ENCODE measurements around the gene MRPL2. TPM values are rescaled to one million over a fixed set of nuclear protein-coding genes. Genes with fewer than 3 reads are reported as not detected.

Gene MRPL2
- total RNA-seq, 2 experiments from 2014 or later, result 87.7 to 95.1 TPM

GRCh38 chr6:43040542-43041257, 18.5 kb downstream of the MRPL2 start:
- DNase-seq, result no peak
- no peak overlapping the region for H3K27ac Mint-ChIP-seq
- no peaks in the 10 kb centered on the region for H3K27me3 Mint-ChIP-seq (ENCODE audit: low read depth)
- no peak overlapping the region for H3K4me3 Mint-ChIP-seq
- CTCF ChIA-PET, result no interaction called here
- H3K36me3 Mint-ChIP-seq (ENCODE audit: low read depth), result peaks cover 35% of the 10 kb centered on the region
- intact Hi-C loops (cut with micrococcal nuclease), result no loop called here
- no peaks in the 10 kb centered on the region for H3K4me1 Mint-ChIP-seq (ENCODE audit: low read depth)
- no peaks in the 10 kb centered on the region for H3K9me3 Mint-ChIP-seq

- CTCF ChIA-PET, result no interaction called here
- no peaks in the 10 kb centered on the region for H3K9me3 Mint-ChIP-seq
- no peaks in the 10 kb centered on the region for H3K4me1 Mint-ChIP-seq (ENCODE audit: low read depth)
- H3K27ac Mint-ChIP-seq, result no peak overlapping the region
- H3K36me3 Mint-ChIP-seq (ENCODE audit: low read depth), result peaks cover 31% of the 10 kb centered on the region
- no peak for DNase-seq
- no peak overlapping the region for H3K4me3 Mint-ChIP-seq
- H3K27me3 Mint-ChIP-seq (ENCODE audit: low read depth), result no peaks in the 10 kb centered on the region
- intact Hi-C loops (cut with micrococcal nuclease), result no loop called here
These were observed 20.5 kb downstream of the MRPL2 start for GRCh38 chr6:43038727-43039126.

- Mint-ChIP-seq H3K4me1 (ENCODE audit: low read depth) (peaks cover 5% of the 10 kb centered on the region), H3K4me3 (no peak overlapping the region), H3K9me3 (no peaks in the 10 kb centered on the region), H3K27me3 (ENCODE audit: low read depth) (no peaks in the 10 kb centered on the region), H3K36me3 (ENCODE audit: low read depth) (peaks cover 29% of the 10 kb centered on the region), H3K27ac (no peak overlapping the region)
- CTCF ChIA-PET, result no interaction called here
- no peak for DNase-seq
- intact Hi-C loops (cut with micrococcal nuclease), result no loop called here
These were observed 21.5 kb downstream of the MRPL2 start for GRCh38 chr6:43037706-43038105.

- H3K36me3 Mint-ChIP-seq (ENCODE audit: low read depth), result peaks cover 27% of the 10 kb centered on the region
- CTCF ChIA-PET, result no interaction called here
- no peak overlapping the region for H3K4me3 Mint-ChIP-seq
- no peak overlapping the region for H3K27ac Mint-ChIP-seq
- no peak for DNase-seq
- intact Hi-C loops (cut with micrococcal nuclease), result no loop called here
- no peaks in the 10 kb centered on the region for H3K27me3 Mint-ChIP-seq (ENCODE audit: low read depth)
- peaks cover 5% of the 10 kb centered on the region for H3K4me1 Mint-ChIP-seq (ENCODE audit: low read depth)
- H3K9me3 Mint-ChIP-seq, result no peaks in the 10 kb centered on the region
These were observed 22.0 kb downstream of the MRPL2 start for GRCh38 chr6:43037197-43037596.

GRCh38 chr6:43036712-43037111, 22.5 kb downstream of the MRPL2 start:
- CTCF ChIA-PET, result no interaction called here

GRCh38 chr6:43035495-43036194, 23.6 kb downstream of the MRPL2 start:
- Mint-ChIP-seq H3K27me3 (ENCODE audit: low read depth) (no peaks in the 10 kb centered on the region), H3K4me3 (no peak overlapping the region), H3K4me1 (ENCODE audit: low read depth) (peaks cover 5% of the 10 kb centered on the region), H3K36me3 (ENCODE audit: low read depth) (peaks cover 27% of the 10 kb centered on the region), H3K9me3 (no peaks in the 10 kb centered on the region), H3K27ac (peak overlapping the region; percentile 61)
- intact Hi-C loops (cut with micrococcal nuclease), result no loop called here
- DNase-seq, result no peak
- CTCF ChIA-PET, result no interaction called here

More at GRCh38 chr6:43036712-43037111, 22.5 kb downstream of the MRPL2 start:
- Mint-ChIP-seq H3K4me1 (ENCODE audit: low read depth) (peaks cover 5% of the 10 kb centered on the region), H3K36me3 (ENCODE audit: low read depth) (peaks cover 29% of the 10 kb centered on the region), H3K4me3 (no peak overlapping the region), H3K9me3 (no peaks in the 10 kb centered on the region), H3K27me3 (ENCODE audit: low read depth) (no peaks in the 10 kb centered on the region), H3K27ac (no peak overlapping the region)
- intact Hi-C loops (cut with micrococcal nuclease), result no loop called here
- no peak for DNase-seq

GRCh38 chr6:43034190-43034525, 25.1 kb downstream of the MRPL2 start:
- no peak for DNase-seq
- no peak overlapping the region for H3K4me3 Mint-ChIP-seq
- H3K27me3 Mint-ChIP-seq (ENCODE audit: low read depth), result no peaks in the 10 kb centered on the region
- peaks cover 29% of the 10 kb centered on the region for H3K36me3 Mint-ChIP-seq (ENCODE audit: low read depth)
- H3K27ac Mint-ChIP-seq, result peak overlapping the region; percentile 8
- intact Hi-C loops (cut with micrococcal nuclease), result no loop called here
- H3K9me3 Mint-ChIP-seq, result no peaks in the 10 kb centered on the region
- CTCF ChIA-PET, result no interaction called here
- H3K4me1 Mint-ChIP-seq (ENCODE audit: low read depth), result peaks cover 5% of the 10 kb centered on the region

- DNase-seq, result no peak
- CTCF ChIA-PET, result no interaction called here
- H3K27ac Mint-ChIP-seq, result peak overlapping the region; percentile 46
- H3K4me3 Mint-ChIP-seq, result no peak overlapping the region
- peaks cover 5% of the 10 kb centered on the region for H3K4me1 Mint-ChIP-seq (ENCODE audit: low read depth)
- intact Hi-C loops (cut with micrococcal nuclease), result no loop called here
- peaks cover 30% of the 10 kb centered on the region for H3K36me3 Mint-ChIP-seq (ENCODE audit: low read depth)
- no peaks in the 10 kb centered on the region for H3K27me3 Mint-ChIP-seq (ENCODE audit: low read depth)
- H3K9me3 Mint-ChIP-seq, result no peaks in the 10 kb centered on the region
These were observed 25.6 kb downstream of the MRPL2 start for GRCh38 chr6:43033496-43034189.

- Mint-ChIP-seq H3K4me1 (ENCODE audit: low read depth) (peaks cover 5% of the 10 kb centered on the region), H3K4me3 (no peak overlapping the region), H3K9me3 (no peaks in the 10 kb centered on the region), H3K36me3 (ENCODE audit: low read depth) (peaks cover 32% of the 10 kb centered on the region), H3K27ac (no peak overlapping the region), H3K27me3 (ENCODE audit: low read depth) (no peaks in the 10 kb centered on the region)
- DNase-seq, result no peak
- intact Hi-C loops (cut with micrococcal nuclease), result no loop called here
- CTCF ChIA-PET, result interaction anchor here (0.6 kb wide), 1 partner anchor 594 kb away, joined by 7 read pairs; no protein-coding TSS in a partner anchor
These were observed 26.9 kb downstream of the MRPL2 start for GRCh38 chr6:43032326-43032725.

GRCh38 chr6:43029120-43029519, 30.1 kb downstream of the MRPL2 start:
- no peak for DNase-seq
- intact Hi-C loops (cut with micrococcal nuclease), result no loop called here
- Mint-ChIP-seq H3K27me3 (ENCODE audit: low read depth) (no peaks in the 10 kb centered on the region), H3K4me1 (ENCODE audit: low read depth) (peaks cover 13% of the 10 kb centered on the region), H3K27ac (no peak overlapping the region), H3K36me3 (ENCODE audit: low read depth) (peaks cover 40% of the 10 kb centered on the region), H3K9me3 (no peaks in the 10 kb centered on the region), H3K4me3 (no peak overlapping the region)
- CTCF ChIA-PET, result interaction anchor here (0.7 kb wide), 1 partner anchor 252 kb away, joined by 4 read pairs; no protein-coding TSS in a partner anchor

GRCh38 chr6:43026365-43026764, 32.9 kb downstream of the MRPL2 start:
- H3K4me3 Mint-ChIP-seq, result no peak overlapping the region

GRCh38 chr6:43024436-43024835, 34.8 kb downstream of the MRPL2 start:
- Mint-ChIP-seq H3K36me3 (ENCODE audit: low read depth) (peaks cover 29% of the 10 kb centered on the region), H3K4me1 (ENCODE audit: low read depth) (peaks cover 29% of the 10 kb centered on the region)
- intact Hi-C loops (cut with micrococcal nuclease), result no loop called here

More at GRCh38 chr6:43026365-43026764, 32.9 kb downstream of the MRPL2 start:
- Mint-ChIP-seq H3K9me3 (no peaks in the 10 kb centered on the region), H3K4me1 (ENCODE audit: low read depth) (peaks cover 21% of the 10 kb centered on the region), H3K36me3 (ENCODE audit: low read depth) (peaks cover 29% of the 10 kb centered on the region), H3K27me3 (ENCODE audit: low read depth) (no peaks in the 10 kb centered on the region), H3K27ac (no peak overlapping the region)
- DNase-seq, result no peak
- CTCF ChIA-PET, result interaction anchor here (0.7 kb wide), 3 partner anchors 16 to 175 kb away, joined by 3 to 6 read pairs (median 4); no protein-coding TSS in a partner anchor
- intact Hi-C loops (cut with micrococcal nuclease), result no loop called here

More at GRCh38 chr6:43024436-43024835, 34.8 kb downstream of the MRPL2 start:
- CTCF ChIA-PET, result interaction anchor here (0.7 to 1.2 kb wide), 2 partner anchors 67 to 119 kb away, joined by 3 to 5 read pairs; no protein-coding TSS in a partner anchor
- Mint-ChIP-seq H3K27me3 (ENCODE audit: low read depth) (no peaks in the 10 kb centered on the region), H3K9me3 (no peaks in the 10 kb centered on the region), H3K4me3 (no peak overlapping the region), H3K27ac (peak overlapping the region; percentile 65)
- DNase-seq, result no peak
